ENCODE data around the gene FOXN3.

Gene FOXN3

GRCh38 chr14:89379891-89380820 lies 36.9 kb downstream of the FOXN3 start:
- no peak for DNase-seq

GRCh38 chr14:89379006-89379405 lies 38.0 kb downstream of the FOXN3 start:
- DNase-seq, result no peak

GRCh38 chr14:89378119-89378518 lies 38.9 kb downstream of the FOXN3 start:
- DNase-seq, result no peak

- no peak for DNase-seq
Observed at GRCh38 chr14:89377544-89377943, 39.5 kb downstream of the FOXN3 start.

- no peak for DNase-seq
Observed at GRCh38 chr14:89374908-89375307, 42.1 kb downstream of the FOXN3 start.

GRCh38 chr14:89373185-89373584 lies 43.8 kb downstream of the FOXN3 start:
- no peak for DNase-seq

- DNase-seq, result no peak
Observed at GRCh38 chr14:89372512-89372883, 44.5 kb downstream of the FOXN3 start.

- no peak for DNase-seq
Observed at GRCh38 chr14:89371585-89372511, 45.2 kb downstream of the FOXN3 start.

GRCh38 chr14:89370781-89371180 lies 46.3 kb downstream of the FOXN3 start:
- DNase-seq, result no peak

- no peak for DNase-seq
Observed at GRCh38 chr14:89370381-89370780, 46.7 kb downstream of the FOXN3 start.

- no peak for DNase-seq
Observed at GRCh38 chr14:89369656-89370055, 47.4 kb downstream of the FOXN3 start.

GRCh38 chr14:89368490-89369477 lies 48.2 kb downstream of the FOXN3 start:
- no peak for DNase-seq

GRCh38 chr14:89367779-89368120 lies 49.3 kb downstream of the FOXN3 start:
- no peak for DNase-seq

- no peak for DNase-seq
Observed at GRCh38 chr14:89366864-89367778, 49.9 kb downstream of the FOXN3 start.

GRCh38 chr14:89365061-89365801 lies 51.8 kb downstream of the FOXN3 start:
- no peak for DNase-seq

- no peak for DNase-seq
Observed at GRCh38 chr14:89364316-89364715, 52.7 kb downstream of the FOXN3 start.

GRCh38 chr14:89360277-89360676 lies 56.8 kb downstream of the FOXN3 start:
- no peak for DNase-seq

- DNase-seq, result no peak
Observed at GRCh38 chr14:89359477-89360222, 57.4 kb downstream of the FOXN3 start.

GRCh38 chr14:89357655-89358297 lies 59.3 kb downstream of the FOXN3 start:
- DNase-seq, result no peak
